Calu3 (cell line): ENCODE data around the gene TRIM44. TPM values are rescaled to one million over a fixed set of nuclear protein-coding genes. Genes with fewer than 3 reads are reported as not detected.

Experiments
- BruUV-seq: library from RNA; stranded (reverse); fragments of 400-500 nt; replicated peaks from 2 replicates; lab custom pipeline; 2021; lab: Mats Ljungman, UMichigan
- CTCF ChIA-PET: fragments of 300-600 bp; sonication (Branson Sonifier 250); formaldehyde crosslinking; loops from one replicate; lab custom pipeline; 2022; ENCODE audit warnings: antibody characterized with exemption; lab: Charles Lee
- DNase-seq: peaks from one replicate; pipeline ENCODE4 v3.0.0; 2022
- H3K27ac Mint-ChIP-seq: one replicate; pipeline ENCODE4 v1.8.0; 2022; ENCODE audit warnings: mixed read lengths; ENCODE audit not compliant: unreplicated experiment
- H3K27me3 Mint-ChIP-seq: one replicate; pipeline ENCODE4 v1.8.0; 2022; ENCODE audit warnings: mixed read lengths; ENCODE audit not compliant: unreplicated experiment
- H3K36me3 Mint-ChIP-seq: one replicate; pipeline ENCODE4 v1.8.0; 2022; ENCODE audit warnings: mild to moderate bottlenecking, moderate library complexity, mixed read lengths; ENCODE audit not compliant: insufficient read depth, unreplicated experiment
- H3K4me1 Mint-ChIP-seq: one replicate; pipeline ENCODE4 v1.8.0; 2022; ENCODE audit warnings: mild to moderate bottlenecking, low read depth, mixed read lengths; ENCODE audit not compliant: unreplicated experiment
- H3K4me3 Mint-ChIP-seq: one replicate; pipeline ENCODE4 v1.8.0; 2022; ENCODE audit warnings: mild to moderate bottlenecking, low read depth, moderate library complexity, mixed read lengths; ENCODE audit not compliant: unreplicated experiment
- H3K9me3 Mint-ChIP-seq: one replicate; pipeline ENCODE4 v1.8.0; 2022; ENCODE audit warnings: low read depth, mixed read lengths; ENCODE audit not compliant: unreplicated experiment
- intact Hi-C: fragments of 100-400 bp; cut with micrococcal nuclease; formaldehyde crosslinking; loops from one replicate; pipeline ENCODE4 v1.10.0; 2022; ENCODE audit not compliant: unreplicated experiment
- total RNA-seq: library from RNA; stranded (reverse); gene quantifications from 2 replicates; pipeline ENCODE4 v1.2.3, GENCODE V29; 2022
- TF ChIP-seq, protein P1 (sequence below): fragments of 200-600 bp; IDR thresholded peaks from one replicate; pipeline ENCODE4 v1.8.0; 2022; ENCODE audit warnings: antibody characterized with exemption; ENCODE audit not compliant: unreplicated experiment

The TRIM44 gene
- total RNA-seq, 1 experiment from 2014 or later = 71.3 TPM

- Mint-ChIP-seq H3K27me3 (peaks cover 23% of the 10 kb centered on the region), H3K4me1 (peaks cover 44% of the 10 kb centered on the region), H3K9me3 (no peaks in the 10 kb centered on the region), H3K27ac (peak overlapping the region; percentile 88), H3K4me3 (peak overlapping the region; percentile 87), H3K36me3 (peaks cover 29% of the 10 kb centered on the region)
- DNase-seq = no peak
- TF ChIP-seq, protein P1, sequence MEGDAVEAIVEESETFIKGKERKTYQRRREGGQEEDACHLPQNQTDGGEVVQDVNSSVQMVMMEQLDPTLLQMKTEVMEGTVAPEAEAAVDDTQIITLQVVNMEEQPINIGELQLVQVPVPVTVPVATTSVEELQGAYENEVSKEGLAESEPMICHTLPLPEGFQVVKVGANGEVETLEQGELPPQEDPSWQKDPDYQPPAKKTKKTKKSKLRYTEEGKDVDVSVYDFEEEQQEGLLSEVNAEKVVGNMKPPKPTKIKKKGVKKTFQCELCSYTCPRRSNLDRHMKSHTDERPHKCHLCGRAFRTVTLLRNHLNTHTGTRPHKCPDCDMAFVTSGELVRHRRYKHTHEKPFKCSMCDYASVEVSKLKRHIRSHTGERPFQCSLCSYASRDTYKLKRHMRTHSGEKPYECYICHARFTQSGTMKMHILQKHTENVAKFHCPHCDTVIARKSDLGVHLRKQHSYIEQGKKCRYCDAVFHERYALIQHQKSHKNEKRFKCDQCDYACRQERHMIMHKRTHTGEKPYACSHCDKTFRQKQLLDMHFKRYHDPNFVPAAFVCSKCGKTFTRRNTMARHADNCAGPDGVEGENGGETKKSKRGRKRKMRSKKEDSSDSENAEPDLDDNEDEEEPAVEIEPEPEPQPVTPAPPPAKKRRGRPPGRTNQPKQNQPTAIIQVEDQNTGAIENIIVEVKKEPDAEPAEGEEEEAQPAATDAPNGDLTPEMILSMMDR = no peak
- CTCF ChIA-PET = interaction anchor here (2.0 kb wide), 1 partner anchor 205 kb away, joined by 16 read pairs; no protein-coding TSS in a partner anchor
- intact Hi-C loops = loop anchor here (2.0 to 5.0 kb wide), 3 partner anchors 45 to 642 kb away; partner anchors contain the start of gene TRIM44
- no TSS peak for BruUV-seq
Observed at GRCh38 chr11:35617316-35617686, 45.3 kb upstream of the TRIM44 start.

GRCh38 chr11:35617687-35618496, 44.7 kb upstream of the TRIM44 start, which contains the start of gene FJX1:
FJX1 (plus strand) TSS chr11:35618460; CDS start chr11:35618637, 177 bp downstream.
- intact Hi-C loops = loop anchor here (2.0 to 5.0 kb wide), 4 partner anchors 44 to 641 kb away; partner anchors contain the start of gene TRIM44
- TF ChIP-seq, protein P1 = no peak
- DNase-seq = peak; percentile 66
- peak within 1 kb of the TSS; percentile 88 for H3K27ac Mint-ChIP-seq
- peak within 1 kb of the TSS; percentile 87 for H3K4me3 Mint-ChIP-seq
- H3K36me3 Mint-ChIP-seq = peaks cover 29% of the 10 kb centered on the region
- CTCF ChIA-PET = interaction anchor here (0.6 to 2.0 kb wide), 2 partner anchors 204 to 1681 kb away, joined by 3 to 16 read pairs; no protein-coding TSS in a partner anchor
- H3K9me3 Mint-ChIP-seq = no peaks in the 10 kb centered on the region
- peaks cover 17% of the 10 kb centered on the region for H3K27me3 Mint-ChIP-seq
- BruUV-seq = TSS peak; percentile 55
- H3K4me1 Mint-ChIP-seq = peaks cover 48% of the 10 kb centered on the region

DNA sequence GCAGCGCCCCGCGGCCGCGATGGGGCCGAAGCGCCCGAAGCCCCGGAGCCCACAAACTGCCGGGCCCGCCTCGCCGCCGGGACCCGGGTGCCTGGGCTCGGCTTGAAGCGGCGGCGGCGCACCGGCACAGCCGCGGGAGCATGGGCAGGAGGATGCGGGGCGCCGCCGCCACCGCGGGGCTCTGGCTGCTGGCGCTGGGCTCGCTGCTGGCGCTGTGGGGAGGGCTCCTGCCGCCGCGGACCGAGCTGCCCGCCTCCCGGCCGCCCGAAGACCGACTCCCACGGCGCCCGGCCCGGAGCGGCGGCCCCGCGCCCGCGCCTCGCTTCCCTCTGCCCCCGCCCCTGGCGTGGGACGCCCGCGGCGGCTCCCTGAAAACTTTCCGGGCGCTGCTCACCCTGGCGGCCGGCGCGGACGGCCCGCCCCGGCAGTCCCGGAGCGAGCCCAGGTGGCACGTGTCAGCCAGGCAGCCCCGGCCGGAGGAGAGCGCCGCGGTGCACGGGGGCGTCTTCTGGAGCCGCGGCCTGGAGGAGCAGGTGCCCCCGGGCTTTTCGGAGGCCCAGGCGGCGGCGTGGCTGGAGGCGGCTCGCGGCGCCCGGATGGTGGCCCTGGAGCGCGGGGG, 44.0 kb upstream of the TRIM44 start:
- peaks cover 10% of the 10 kb centered on the region for H3K27me3 Mint-ChIP-seq
- peaks cover 48% of the 10 kb centered on the region for H3K4me1 Mint-ChIP-seq
- peaks cover 29% of the 10 kb centered on the region for H3K36me3 Mint-ChIP-seq
- peak overlapping the region; percentile 87 for H3K4me3 Mint-ChIP-seq
- CTCF ChIA-PET = interaction anchor here (1.9 to 2.0 kb wide), 1 partner anchor 203 kb away, joined by 13 to 16 read pairs; no protein-coding TSS in a partner anchor
- intact Hi-C loops = loop anchor here (2.0 to 5.0 kb wide), 3 partner anchors 44 to 514 kb away; partner anchors contain the start of gene TRIM44
- BruUV-seq = no TSS peak
- TF ChIP-seq, protein P1 = no peak
- H3K27ac Mint-ChIP-seq = no peak overlapping the region
- H3K9me3 Mint-ChIP-seq = no peaks in the 10 kb centered on the region
- peak; percentile 64 for DNase-seq

- H3K4me3 Mint-ChIP-seq = peak overlapping the region; percentile 87
- peaks cover 3% of the 10 kb centered on the region for H3K27me3 Mint-ChIP-seq
- TF ChIP-seq, protein P1 = no peak
- DNase-seq = peak; percentile 60
- peaks cover 29% of the 10 kb centered on the region for H3K36me3 Mint-ChIP-seq
- H3K27ac Mint-ChIP-seq = peak overlapping the region; percentile 27
- peaks cover 48% of the 10 kb centered on the region for H3K4me1 Mint-ChIP-seq
- intact Hi-C loops = loop anchor here (2.0 to 5.0 kb wide), 3 partner anchors 43 to 513 kb away; partner anchors contain the start of gene TRIM44
- no TSS peak for BruUV-seq
- CTCF ChIA-PET = interaction anchor here (1.9 kb wide), 1 partner anchor 203 kb away, joined by 13 read pairs; no protein-coding TSS in a partner anchor
- no peaks in the 10 kb centered on the region for H3K9me3 Mint-ChIP-seq
Observed at GRCh38 chr11:35619116-35619854, 43.3 kb upstream of the TRIM44 start.
